Calu3 (cell line): ENCODE results near the gene PLPPR4. TPM values are rescaled to one million over a fixed set of nuclear protein-coding genes. Genes with fewer than 3 reads are reported as not detected.

Experiments
- BruUV-seq: library from RNA; stranded (reverse); fragments of 400-500 nt; replicated peaks from 2 replicates; lab custom pipeline; 2021; lab: Mats Ljungman, UMichigan
- CTCF ChIA-PET: fragments of 300-600 bp; sonication (Branson Sonifier 250); formaldehyde crosslinking; loops from one replicate; lab custom pipeline; 2022; ENCODE audit warnings: antibody characterized with exemption; lab: Charles Lee
- DNase-seq: peaks from one replicate; pipeline ENCODE4 v3.0.0; 2022
- H3K27ac Mint-ChIP-seq: one replicate; pipeline ENCODE4 v1.8.0; 2022; ENCODE audit warnings: mixed read lengths; ENCODE audit not compliant: unreplicated experiment
- H3K27me3 Mint-ChIP-seq: one replicate; pipeline ENCODE4 v1.8.0; 2022; ENCODE audit warnings: mixed read lengths; ENCODE audit not compliant: unreplicated experiment
- H3K36me3 Mint-ChIP-seq: one replicate; pipeline ENCODE4 v1.8.0; 2022; ENCODE audit warnings: mild to moderate bottlenecking, moderate library complexity, mixed read lengths; ENCODE audit not compliant: insufficient read depth, unreplicated experiment
- H3K4me1 Mint-ChIP-seq: one replicate; pipeline ENCODE4 v1.8.0; 2022; ENCODE audit warnings: mild to moderate bottlenecking, low read depth, mixed read lengths; ENCODE audit not compliant: unreplicated experiment
- H3K4me3 Mint-ChIP-seq: one replicate; pipeline ENCODE4 v1.8.0; 2022; ENCODE audit warnings: mild to moderate bottlenecking, low read depth, moderate library complexity, mixed read lengths; ENCODE audit not compliant: unreplicated experiment
- H3K9me3 Mint-ChIP-seq: one replicate; pipeline ENCODE4 v1.8.0; 2022; ENCODE audit warnings: low read depth, mixed read lengths; ENCODE audit not compliant: unreplicated experiment
- intact Hi-C: fragments of 100-400 bp; cut with micrococcal nuclease; formaldehyde crosslinking; loops from one replicate; pipeline ENCODE4 v1.10.0; 2022; ENCODE audit not compliant: unreplicated experiment
- total RNA-seq: library from RNA; stranded (reverse); gene quantifications from 2 replicates; pipeline ENCODE4 v1.2.3, GENCODE V29; 2022
- TF ChIP-seq, protein P1 (sequence below): fragments of 200-600 bp; IDR thresholded peaks from one replicate; pipeline ENCODE4 v1.8.0; 2022; ENCODE audit warnings: antibody characterized with exemption; ENCODE audit not compliant: unreplicated experiment

Gene PLPPR4
- total RNA-seq, 1 experiment from 2014 or later, result 0.12 TPM

- Mint-ChIP-seq H3K9me3 (no peaks in the 10 kb centered on the region), H3K4me3 (no peak overlapping the region), H3K27ac (no peak overlapping the region), H3K4me1 (no peaks in the 10 kb centered on the region), H3K27me3 (no peaks in the 10 kb centered on the region), H3K36me3 (no peaks in the 10 kb centered on the region)
- no peak for DNase-seq
- no TSS peak for BruUV-seq
- CTCF ChIA-PET, result no interaction called here
- TF ChIP-seq, protein P1, sequence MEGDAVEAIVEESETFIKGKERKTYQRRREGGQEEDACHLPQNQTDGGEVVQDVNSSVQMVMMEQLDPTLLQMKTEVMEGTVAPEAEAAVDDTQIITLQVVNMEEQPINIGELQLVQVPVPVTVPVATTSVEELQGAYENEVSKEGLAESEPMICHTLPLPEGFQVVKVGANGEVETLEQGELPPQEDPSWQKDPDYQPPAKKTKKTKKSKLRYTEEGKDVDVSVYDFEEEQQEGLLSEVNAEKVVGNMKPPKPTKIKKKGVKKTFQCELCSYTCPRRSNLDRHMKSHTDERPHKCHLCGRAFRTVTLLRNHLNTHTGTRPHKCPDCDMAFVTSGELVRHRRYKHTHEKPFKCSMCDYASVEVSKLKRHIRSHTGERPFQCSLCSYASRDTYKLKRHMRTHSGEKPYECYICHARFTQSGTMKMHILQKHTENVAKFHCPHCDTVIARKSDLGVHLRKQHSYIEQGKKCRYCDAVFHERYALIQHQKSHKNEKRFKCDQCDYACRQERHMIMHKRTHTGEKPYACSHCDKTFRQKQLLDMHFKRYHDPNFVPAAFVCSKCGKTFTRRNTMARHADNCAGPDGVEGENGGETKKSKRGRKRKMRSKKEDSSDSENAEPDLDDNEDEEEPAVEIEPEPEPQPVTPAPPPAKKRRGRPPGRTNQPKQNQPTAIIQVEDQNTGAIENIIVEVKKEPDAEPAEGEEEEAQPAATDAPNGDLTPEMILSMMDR, result no peak
- intact Hi-C loops, result loop anchor here (5.0 kb wide), 1 partner anchor 63 kb away; no protein-coding TSS in a partner anchor
Observed at GRCh38 chr1:99305626-99306025, 41.3 kb downstream of the PLPPR4 start.

DNA sequence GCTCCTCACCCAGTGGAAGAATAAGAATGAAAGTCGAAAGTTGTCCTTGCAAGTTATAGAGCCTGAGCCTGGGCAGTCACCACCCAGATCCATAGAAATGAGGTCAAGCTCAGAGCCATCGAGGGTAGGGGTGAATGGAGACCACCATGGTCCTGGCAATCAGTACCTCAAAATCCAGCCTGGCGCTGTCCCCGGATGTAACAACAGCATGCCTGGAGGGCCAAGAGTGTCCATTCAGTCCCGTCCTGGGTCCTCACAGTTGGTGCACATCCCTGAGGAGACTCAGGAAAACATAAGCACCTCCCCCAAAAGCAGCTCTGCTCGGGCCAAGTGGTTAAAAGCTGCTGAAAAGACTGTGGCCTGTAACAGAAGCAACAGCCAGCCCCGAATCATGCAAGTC, 41.8 kb downstream of the PLPPR4 start:
- no peaks in the 10 kb centered on the region for H3K27me3 Mint-ChIP-seq
- H3K9me3 Mint-ChIP-seq, result no peaks in the 10 kb centered on the region
- DNase-seq, result no peak
- CTCF ChIA-PET, result no interaction called here
- BruUV-seq, result no TSS peak
- H3K27ac Mint-ChIP-seq, result no peak overlapping the region
- H3K36me3 Mint-ChIP-seq, result no peaks in the 10 kb centered on the region
- TF ChIP-seq, protein P1, result no peak
- H3K4me3 Mint-ChIP-seq, result no peak overlapping the region
- intact Hi-C loops, result loop anchor here (5.0 kb wide), 1 partner anchor 64 kb away; no protein-coding TSS in a partner anchor
- H3K4me1 Mint-ChIP-seq, result no peaks in the 10 kb centered on the region

DNA sequence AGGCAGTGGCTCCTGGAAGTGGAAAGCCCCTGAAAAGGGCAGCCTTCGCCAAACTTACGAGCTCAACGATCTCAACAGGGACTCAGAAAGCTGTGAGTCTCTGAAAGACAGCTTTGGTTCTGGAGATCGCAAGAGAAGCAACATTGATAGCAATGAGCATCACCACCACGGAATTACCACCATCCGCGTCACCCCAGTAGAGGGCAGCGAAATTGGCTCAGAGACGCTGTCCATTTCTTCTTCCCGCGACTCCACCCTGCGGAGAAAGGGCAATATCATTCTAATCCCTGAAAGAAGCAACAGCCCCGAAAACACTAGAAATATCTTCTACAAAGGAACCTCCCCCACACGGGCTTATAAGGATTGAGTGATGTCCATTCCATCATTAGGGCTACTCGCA, 42.4 kb downstream of the PLPPR4 start:
- H3K9me3 Mint-ChIP-seq, result no peaks in the 10 kb centered on the region
- TF ChIP-seq, protein P1, result no peak
- no peaks in the 10 kb centered on the region for H3K36me3 Mint-ChIP-seq
- H3K4me3 Mint-ChIP-seq, result no peak overlapping the region
- no peak for DNase-seq
- intact Hi-C loops, result loop anchor here (5.0 kb wide), 1 partner anchor 64 kb away; no protein-coding TSS in a partner anchor
- H3K4me1 Mint-ChIP-seq, result no peaks in the 10 kb centered on the region
- no peak overlapping the region for H3K27ac Mint-ChIP-seq
- CTCF ChIA-PET, result no interaction called here
- no TSS peak for BruUV-seq
- H3K27me3 Mint-ChIP-seq, result no peaks in the 10 kb centered on the region

DNA sequence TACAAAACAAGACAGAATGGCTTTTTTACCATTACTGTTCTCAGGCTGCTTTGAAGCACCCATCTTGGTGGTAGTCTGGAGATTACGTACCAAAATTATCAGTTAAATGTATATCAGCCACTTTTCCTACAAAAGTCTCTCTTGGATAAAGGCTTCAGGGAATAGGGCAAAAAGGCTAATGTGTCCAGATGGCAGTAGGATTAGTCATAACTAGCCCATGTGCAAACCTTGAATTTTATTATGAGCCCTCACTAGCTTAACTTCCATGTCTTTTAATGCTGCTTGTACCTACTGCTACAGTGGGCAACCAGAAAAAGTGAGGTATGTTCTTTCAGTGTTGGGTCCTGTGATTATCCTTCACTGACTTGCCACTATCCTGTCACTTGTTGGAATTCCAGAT, 51.0 kb downstream of the PLPPR4 start:
- Mint-ChIP-seq H3K4me1 (no peaks in the 10 kb centered on the region), H3K4me3 (no peak overlapping the region), H3K36me3 (no peaks in the 10 kb centered on the region), H3K9me3 (peaks cover 3% of the 10 kb centered on the region), H3K27ac (no peak overlapping the region), H3K27me3 (no peaks in the 10 kb centered on the region)
- DNase-seq, result no peak
- TF ChIP-seq, protein P1, result no peak
- no TSS peak for BruUV-seq
- CTCF ChIA-PET, result no interaction called here
- intact Hi-C loops, result no loop called here
